MCF 10A (cell line): ENCODE measurements around the gene SLAMF9. TPM values are rescaled to one million over a fixed set of nuclear protein-coding genes. Genes with fewer than 3 reads are reported as not detected.

ENCODE experiments used
- BruUV-seq: library from RNA; stranded (reverse); fragments of 400-500 nt; replicated peaks from 2 replicates; lab custom pipeline; 2021; lab: Mats Ljungman, UMichigan
- CTCF ChIA-PET: fragments of 300-600 bp; sonication (Branson Sonifier 250); formaldehyde crosslinking; extraction: SDS; loops from one replicate; lab custom pipeline; 2021; ENCODE audit warnings: antibody characterized with exemption, inconsistent platforms; lab: Yijun Ruan, JAX
- POLR2A ChIA-PET: fragments of 300-600, 350-650 bp; sonication (Branson Sonifier 250); formaldehyde crosslinking; extraction: SDS; loops from one replicate; lab custom pipeline; 2020; ENCODE audit warnings: antibody characterized with exemption, inconsistent platforms; lab: Yijun Ruan, JAX
- DNase-seq: peaks from one replicate; pipeline ENCODE4 v3.0.0-alpha.2; 2018; ENCODE audit not compliant: unreplicated experiment
- H3K27ac Mint-ChIP-seq: one replicate; pipeline ENCODE4 v1.8.0; 2022; ENCODE audit warnings: mild to moderate bottlenecking, low read depth, mixed read lengths; ENCODE audit not compliant: unreplicated experiment
- H3K27me3 Mint-ChIP-seq: one replicate; pipeline ENCODE4 v1.8.0; 2022; ENCODE audit warnings: mixed read lengths; ENCODE audit not compliant: insufficient read depth, unreplicated experiment
- H3K36me3 Mint-ChIP-seq: one replicate; pipeline ENCODE4 v1.8.0; 2022; ENCODE audit warnings: mild to moderate bottlenecking, moderate library complexity, mixed read lengths; ENCODE audit not compliant: insufficient read depth, unreplicated experiment
- H3K4me1 Mint-ChIP-seq: one replicate; pipeline ENCODE4 v1.8.0; 2022; ENCODE audit warnings: mixed read lengths; ENCODE audit not compliant: insufficient read depth, unreplicated experiment
- H3K4me3 Mint-ChIP-seq: one replicate; pipeline ENCODE4 v1.8.0; 2022; ENCODE audit warnings: mild to moderate bottlenecking, moderate library complexity, mixed read lengths; ENCODE audit not compliant: unreplicated experiment
- H3K9me3 Mint-ChIP-seq: one replicate; pipeline ENCODE4 v1.8.0; 2022; ENCODE audit warnings: mixed read lengths; ENCODE audit not compliant: unreplicated experiment
- intact Hi-C: fragments of 100-400 bp; cut with micrococcal nuclease; formaldehyde crosslinking; loops from 2 replicates; pipeline ENCODE4 v1.14.1; 2022
- total RNA-seq: library from RNA; stranded (reverse); gene quantifications from 2 replicates; pipeline ENCODE4 v1.2.3, GENCODE V29; 2022
- TF ChIP-seq, protein P1 (sequence below): fragments of 200-600 bp; IDR thresholded peaks from one replicate; pipeline ENCODE4 v1.8.0; 2022; ENCODE audit warnings: antibody characterized with exemption, mild to moderate bottlenecking; ENCODE audit not compliant: unreplicated experiment

The SLAMF9 gene
- total RNA-seq, 1 experiment from 2014 or later, result not detected

DNA sequence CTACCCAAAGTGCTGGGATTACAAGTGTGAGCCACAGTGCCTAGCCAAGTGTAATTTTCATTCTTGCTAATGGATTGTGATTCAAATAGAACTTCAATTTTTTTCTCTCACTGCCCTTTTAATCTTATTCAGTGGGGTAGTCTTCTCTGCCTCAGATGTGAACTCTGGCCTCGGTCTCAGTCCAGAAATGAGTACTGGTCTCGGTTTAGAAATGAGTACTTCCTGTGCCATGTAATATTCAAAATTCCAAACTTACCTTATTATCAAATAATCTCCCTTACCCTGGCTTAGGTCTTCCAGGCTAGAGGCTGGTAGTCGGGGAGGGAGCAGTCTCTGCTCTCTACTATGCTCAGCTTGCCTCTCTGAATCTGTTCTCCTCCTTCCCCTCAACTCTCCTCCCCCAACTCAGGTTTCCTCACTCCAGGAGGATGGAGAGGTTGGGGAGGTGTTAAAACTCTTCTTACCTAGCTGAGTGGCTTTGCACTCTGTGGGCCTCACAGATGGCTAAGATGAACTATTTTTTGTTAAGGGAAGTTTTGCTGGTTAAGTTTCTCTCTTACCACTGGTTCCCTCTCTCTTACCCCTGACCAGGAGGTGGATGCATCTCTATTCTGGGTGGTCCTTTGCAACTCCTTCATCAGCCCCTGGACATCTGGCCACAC lies 4.8 kb upstream of the SLAMF9 start:
- H3K4me3 Mint-ChIP-seq, result no peak overlapping the region

DNA sequence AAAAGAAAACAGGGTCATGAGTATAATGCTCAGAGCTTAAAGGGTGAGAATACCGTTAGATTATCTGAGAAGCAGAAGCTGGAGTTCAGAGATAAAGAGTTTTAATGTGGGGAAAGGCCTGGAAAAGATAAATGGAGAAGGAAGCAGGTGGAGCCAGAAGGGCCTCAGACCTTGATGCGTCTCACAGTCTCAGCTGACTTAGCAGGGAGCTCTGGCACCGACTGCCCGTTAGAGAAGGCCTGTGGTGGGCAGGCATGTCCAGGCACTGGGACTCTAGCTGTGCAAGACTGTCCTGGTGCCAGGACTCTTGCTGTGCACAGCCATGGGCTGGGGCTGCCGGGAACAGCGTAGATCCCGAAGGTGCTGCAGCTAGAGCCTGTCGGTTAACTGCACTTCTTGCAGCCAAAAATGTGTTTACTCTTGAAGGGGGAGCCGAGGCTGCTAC lies 3.8 kb upstream of the SLAMF9 start:
- no peaks in the 10 kb centered on the region for H3K9me3 Mint-ChIP-seq
- CTCF ChIA-PET, result interaction anchor here (0.6 to 52.4 kb wide), 8 partner anchors 12 to 717 kb away, joined by 3 to 1675 read pairs (median 4); no protein-coding TSS in a partner anchor
- H3K4me3 Mint-ChIP-seq, result no peak overlapping the region
- H3K27ac Mint-ChIP-seq, result no peak overlapping the region
- no TSS peak for BruUV-seq
- no peaks in the 10 kb centered on the region for H3K27me3 Mint-ChIP-seq
- intact Hi-C loops, result no loop called here
- H3K4me1 Mint-ChIP-seq, result peaks cover 46% of the 10 kb centered on the region
- DNase-seq, result no peak
- TF ChIP-seq, protein P1, sequence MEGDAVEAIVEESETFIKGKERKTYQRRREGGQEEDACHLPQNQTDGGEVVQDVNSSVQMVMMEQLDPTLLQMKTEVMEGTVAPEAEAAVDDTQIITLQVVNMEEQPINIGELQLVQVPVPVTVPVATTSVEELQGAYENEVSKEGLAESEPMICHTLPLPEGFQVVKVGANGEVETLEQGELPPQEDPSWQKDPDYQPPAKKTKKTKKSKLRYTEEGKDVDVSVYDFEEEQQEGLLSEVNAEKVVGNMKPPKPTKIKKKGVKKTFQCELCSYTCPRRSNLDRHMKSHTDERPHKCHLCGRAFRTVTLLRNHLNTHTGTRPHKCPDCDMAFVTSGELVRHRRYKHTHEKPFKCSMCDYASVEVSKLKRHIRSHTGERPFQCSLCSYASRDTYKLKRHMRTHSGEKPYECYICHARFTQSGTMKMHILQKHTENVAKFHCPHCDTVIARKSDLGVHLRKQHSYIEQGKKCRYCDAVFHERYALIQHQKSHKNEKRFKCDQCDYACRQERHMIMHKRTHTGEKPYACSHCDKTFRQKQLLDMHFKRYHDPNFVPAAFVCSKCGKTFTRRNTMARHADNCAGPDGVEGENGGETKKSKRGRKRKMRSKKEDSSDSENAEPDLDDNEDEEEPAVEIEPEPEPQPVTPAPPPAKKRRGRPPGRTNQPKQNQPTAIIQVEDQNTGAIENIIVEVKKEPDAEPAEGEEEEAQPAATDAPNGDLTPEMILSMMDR, result no peak
- H3K36me3 Mint-ChIP-seq, result peaks cover 6% of the 10 kb centered on the region
- POLR2A ChIA-PET, result interaction anchor here (1.0 to 5.6 kb wide), 4 partner anchors 9 to 73 kb away, joined by 3 to 19 read pairs (median 8); partner anchors contain the start of gene IGSF9

More for the DNA sequence above, 4.8 kb upstream of the SLAMF9 start:
- intact Hi-C loops, result no loop called here
- DNase-seq, result no peak
- CTCF ChIA-PET, result interaction anchor here (0.7 to 52.4 kb wide), 8 partner anchors 13 to 600 kb away, joined by 3 to 1675 read pairs (median 4); no protein-coding TSS in a partner anchor
- TF ChIP-seq, protein P1, result no peak
- Mint-ChIP-seq H3K4me1 (peaks cover 50% of the 10 kb centered on the region), H3K27ac (peak overlapping the region; percentile 7), H3K27me3 (no peaks in the 10 kb centered on the region), H3K9me3 (no peaks in the 10 kb centered on the region), H3K36me3 (peaks cover 6% of the 10 kb centered on the region)
- POLR2A ChIA-PET, result interaction anchor here (1.2 to 5.6 kb wide), 3 partner anchors 10 to 138 kb away, joined by 3 to 19 read pairs (median 11); partner anchors contain the start of gene IGSF9
- BruUV-seq, result no TSS peak

DNA sequence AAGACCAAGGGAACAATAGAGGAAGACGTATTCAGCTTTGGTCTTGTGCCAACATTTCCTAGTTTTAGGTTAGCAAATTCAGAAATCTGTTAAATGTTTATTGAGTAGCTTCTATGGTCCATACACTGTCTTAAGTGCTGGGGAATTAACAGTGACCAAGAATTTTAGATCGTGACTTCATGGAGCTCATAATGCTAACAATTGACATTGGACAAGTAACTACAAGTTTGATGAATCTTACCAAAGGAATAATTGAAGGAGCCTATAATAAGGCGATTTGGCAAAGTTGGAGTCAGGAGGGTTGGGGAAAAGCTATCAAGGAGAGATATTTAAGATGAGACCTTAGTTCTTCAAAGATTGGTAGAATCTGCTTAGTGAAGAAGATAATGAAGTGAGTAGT lies 1.4 kb upstream of the SLAMF9 start:
- H3K4me1 Mint-ChIP-seq, result peaks cover 22% of the 10 kb centered on the region
- H3K4me3 Mint-ChIP-seq, result no peak overlapping the region
- no peak overlapping the region for H3K27ac Mint-ChIP-seq
- no peak for DNase-seq
- intact Hi-C loops, result no loop called here
- no TSS peak for BruUV-seq
- H3K27me3 Mint-ChIP-seq, result no peaks in the 10 kb centered on the region
- no peaks in the 10 kb centered on the region for H3K9me3 Mint-ChIP-seq
- ChIA-PET POLR2A (interaction anchor here (0.7 to 2.4 kb wide), 3 partner anchors 10 to 938 kb away, joined by 3 to 12 read pairs (median 3); partner anchors contain the start of gene IGSF9), CTCF (interaction anchor here (0.6 to 52.4 kb wide), 8 partner anchors 9 to 141 kb away, joined by 3 to 1675 read pairs (median 3); no protein-coding TSS in a partner anchor)
- TF ChIP-seq, protein P1, result no peak
- H3K36me3 Mint-ChIP-seq, result no peaks in the 10 kb centered on the region

DNA sequence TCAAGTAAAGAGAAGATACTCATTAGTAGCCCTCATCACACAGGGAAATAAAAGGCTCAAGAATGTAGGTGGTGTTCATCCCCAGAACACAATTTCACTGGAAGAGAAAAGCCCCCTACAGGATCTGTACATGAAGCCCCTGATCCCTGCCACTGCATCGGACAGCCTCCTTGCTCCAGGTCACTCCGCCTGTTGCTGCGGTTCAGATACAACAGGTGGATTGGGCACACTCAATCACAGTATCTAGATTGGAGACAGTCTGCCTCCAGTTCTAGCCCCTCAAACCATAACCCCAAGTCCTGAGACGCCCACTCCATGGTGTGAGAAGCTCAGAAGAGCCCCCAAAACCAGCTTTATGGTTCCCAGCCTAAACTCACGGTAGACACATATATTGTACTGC lies 1.1 kb downstream of the SLAMF9 start:
- CTCF ChIA-PET, result interaction anchor here (0.6 to 52.4 kb wide), 11 partner anchors 14 to 783 kb away, joined by 3 to 1675 read pairs (median 4); no protein-coding TSS in a partner anchor
- no peak for DNase-seq
- intact Hi-C loops, result no loop called here
- Mint-ChIP-seq H3K36me3 (no peaks in the 10 kb centered on the region), H3K9me3 (no peaks in the 10 kb centered on the region), H3K4me3 (no peak overlapping the region), H3K4me1 (peaks cover 34% of the 10 kb centered on the region), H3K27me3 (no peaks in the 10 kb centered on the region), H3K27ac (no peak overlapping the region)
- BruUV-seq, result no TSS peak
- POLR2A ChIA-PET, result interaction anchor here (0.8 to 0.9 kb wide), 2 partner anchors 14 to 51 kb away, joined by 3 to 5 read pairs; no protein-coding TSS in a partner anchor
- TF ChIP-seq, protein P1, result no peak
